ENCODE measurements around the gene RAI1. TPM values are rescaled to one million over a fixed set of nuclear protein-coding genes. Genes with fewer than 3 reads are reported as not detected.

Gene RAI1
- total RNA-seq, 1 experiment from 2014 or later: 86.3 TPM

GRCh38 chr17:17785407-17785806, 104.1 kb downstream of the RAI1 start:
- no peak for TF ChIP-seq EZH2 (IDR thresholded peaks at IDR 0.05; ENCODE audit: low read depth)
- TF ChIP-seq, protein P1, sequence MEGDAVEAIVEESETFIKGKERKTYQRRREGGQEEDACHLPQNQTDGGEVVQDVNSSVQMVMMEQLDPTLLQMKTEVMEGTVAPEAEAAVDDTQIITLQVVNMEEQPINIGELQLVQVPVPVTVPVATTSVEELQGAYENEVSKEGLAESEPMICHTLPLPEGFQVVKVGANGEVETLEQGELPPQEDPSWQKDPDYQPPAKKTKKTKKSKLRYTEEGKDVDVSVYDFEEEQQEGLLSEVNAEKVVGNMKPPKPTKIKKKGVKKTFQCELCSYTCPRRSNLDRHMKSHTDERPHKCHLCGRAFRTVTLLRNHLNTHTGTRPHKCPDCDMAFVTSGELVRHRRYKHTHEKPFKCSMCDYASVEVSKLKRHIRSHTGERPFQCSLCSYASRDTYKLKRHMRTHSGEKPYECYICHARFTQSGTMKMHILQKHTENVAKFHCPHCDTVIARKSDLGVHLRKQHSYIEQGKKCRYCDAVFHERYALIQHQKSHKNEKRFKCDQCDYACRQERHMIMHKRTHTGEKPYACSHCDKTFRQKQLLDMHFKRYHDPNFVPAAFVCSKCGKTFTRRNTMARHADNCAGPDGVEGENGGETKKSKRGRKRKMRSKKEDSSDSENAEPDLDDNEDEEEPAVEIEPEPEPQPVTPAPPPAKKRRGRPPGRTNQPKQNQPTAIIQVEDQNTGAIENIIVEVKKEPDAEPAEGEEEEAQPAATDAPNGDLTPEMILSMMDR (conservative IDR thresholded peaks at IDR 0.05): no peak
- ChIA-PET CTCF (no interaction called here), POLR2A (ENCODE audit: unreplicated experiment) (interaction anchor here (0.7 kb wide), 1 partner anchor 23 kb away, joined by 3 read pairs; no protein-coding TSS in a partner anchor)
- Histone ChIP-seq H3K79me2 (ENCODE audit: low read depth) (peaks cover 31% of the 10 kb centered on the region), H3K27ac (no peak overlapping the region), H3F3A (ENCODE audit: insufficient read depth, low read depth) (peaks cover 14% of the 10 kb centered on the region; the same call in 1 of the 2 replicates), H3K4me2 (no peak overlapping the region), H3K4me3 (no peak overlapping the region), H3K27me3 (ENCODE audit: insufficient read depth, low read depth) (no peaks in the 10 kb centered on the region), H2AFZ (no peak overlapping the region), H4K20me1 (ENCODE audit: insufficient read depth) (peaks cover 86% of the 10 kb centered on the region), H3K9me2 (ENCODE audit: insufficient read depth) (no peaks in the 10 kb centered on the region), H3K9me3 (ENCODE audit: insufficient read depth, low read depth) (no peaks in the 10 kb centered on the region), H3K4me1 (replicated peaks; ENCODE audit: insufficient read depth) (peaks cover 16% of the 10 kb centered on the region), H3K36me3 (ENCODE audit: low read depth) (no peaks in the 10 kb centered on the region)
- intact Hi-C loops (cut with micrococcal nuclease; ENCODE audit: unreplicated experiment): no loop called here
- no peak for DNase-seq
- BruUV-seq (replicated peaks): no TSS peak

DNA sequence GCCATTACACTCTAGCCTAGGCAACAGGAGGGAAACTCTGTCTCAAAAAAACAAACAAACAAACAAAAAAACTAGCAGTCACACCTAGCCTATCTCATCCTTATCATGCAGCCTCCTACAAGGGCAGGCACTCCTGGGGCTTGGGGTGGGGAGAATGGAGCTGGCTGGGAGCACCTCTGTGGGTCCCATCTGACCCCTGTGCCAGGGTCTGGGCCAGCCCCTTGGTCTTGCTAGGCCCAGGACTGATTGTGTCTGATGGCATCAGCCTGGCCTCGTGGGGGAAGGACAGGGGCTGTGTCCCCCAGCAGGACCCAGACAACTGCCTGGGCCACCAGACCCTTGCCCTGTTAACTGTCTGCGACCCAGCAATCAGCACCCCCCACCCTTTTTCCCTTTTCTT, 105.7 kb downstream of the RAI1 start:
- TF ChIP-seq, protein P1 (conservative IDR thresholded peaks at IDR 0.05): no peak
- TF ChIP-seq EZH2 (IDR thresholded peaks at IDR 0.05; ENCODE audit: low read depth): no peak
- BruUV-seq (replicated peaks): no TSS peak
- H3K4me3 ChIP-seq: no peak overlapping the region
- H4K20me1 ChIP-seq (ENCODE audit: insufficient read depth): peaks cover 88% of the 10 kb centered on the region
- H3K9me3 ChIP-seq (ENCODE audit: insufficient read depth, low read depth): no peaks in the 10 kb centered on the region
- H3K27ac ChIP-seq: no peak overlapping the region
- H2AFZ ChIP-seq: no peak overlapping the region
- POLR2A ChIA-PET (ENCODE audit: unreplicated experiment): no interaction called here
- H3K27me3 ChIP-seq (ENCODE audit: insufficient read depth, low read depth): no peaks in the 10 kb centered on the region
- no peak for DNase-seq
- intact Hi-C loops (cut with micrococcal nuclease; ENCODE audit: unreplicated experiment): no loop called here
- peaks cover 16% of the 10 kb centered on the region for H3K4me1 ChIP-seq (replicated peaks; ENCODE audit: insufficient read depth)
- no peaks in the 10 kb centered on the region for H3K9me2 ChIP-seq (ENCODE audit: insufficient read depth)
- H3K4me2 ChIP-seq: no peak overlapping the region
- H3F3A ChIP-seq (ENCODE audit: insufficient read depth, low read depth): peaks cover 9% of the 10 kb centered on the region; the same call in 1 of the 2 replicates
- H3K36me3 ChIP-seq (ENCODE audit: low read depth): no peaks in the 10 kb centered on the region
- H3K79me2 ChIP-seq (ENCODE audit: low read depth): peaks cover 29% of the 10 kb centered on the region
- CTCF ChIA-PET: no interaction called here

- peaks cover 16% of the 10 kb centered on the region for H3K4me1 ChIP-seq (replicated peaks; ENCODE audit: insufficient read depth)
- no peaks in the 10 kb centered on the region for H3K36me3 ChIP-seq (ENCODE audit: low read depth)
- TF ChIP-seq, protein P1 (conservative IDR thresholded peaks at IDR 0.05): no peak
- no peak for TF ChIP-seq EZH2 (IDR thresholded peaks at IDR 0.05; ENCODE audit: low read depth)
- H3K4me3 ChIP-seq: no peak overlapping the region
- DNase-seq: no peak
- H2AFZ ChIP-seq: no peak overlapping the region
- peaks cover 90% of the 10 kb centered on the region for H4K20me1 ChIP-seq (ENCODE audit: insufficient read depth)
- CTCF ChIA-PET: no interaction called here
- H3K9me2 ChIP-seq (ENCODE audit: insufficient read depth): no peaks in the 10 kb centered on the region
- no peaks in the 10 kb centered on the region for H3K27me3 ChIP-seq (ENCODE audit: insufficient read depth, low read depth)
- H3K9me3 ChIP-seq (ENCODE audit: insufficient read depth, low read depth): no peaks in the 10 kb centered on the region
- H3K4me2 ChIP-seq: no peak overlapping the region
- H3K79me2 ChIP-seq (ENCODE audit: low read depth): peaks cover 29% of the 10 kb centered on the region
- H3F3A ChIP-seq (ENCODE audit: insufficient read depth, low read depth): peaks cover 9% of the 10 kb centered on the region; the same call in 1 of the 2 replicates
- no TSS peak for BruUV-seq (replicated peaks)
- POLR2A ChIA-PET (ENCODE audit: unreplicated experiment): no interaction called here
- intact Hi-C loops (cut with micrococcal nuclease; ENCODE audit: unreplicated experiment): no loop called here
- H3K27ac ChIP-seq: no peak overlapping the region
Measured at GRCh38 chr17:17787568-17787967, 106.3 kb downstream of the RAI1 start.

Data from PC-9 (cell line).